Measurements from ENCODE around the gene SCNM1.

- TF ChIP-seq, protein P1, sequence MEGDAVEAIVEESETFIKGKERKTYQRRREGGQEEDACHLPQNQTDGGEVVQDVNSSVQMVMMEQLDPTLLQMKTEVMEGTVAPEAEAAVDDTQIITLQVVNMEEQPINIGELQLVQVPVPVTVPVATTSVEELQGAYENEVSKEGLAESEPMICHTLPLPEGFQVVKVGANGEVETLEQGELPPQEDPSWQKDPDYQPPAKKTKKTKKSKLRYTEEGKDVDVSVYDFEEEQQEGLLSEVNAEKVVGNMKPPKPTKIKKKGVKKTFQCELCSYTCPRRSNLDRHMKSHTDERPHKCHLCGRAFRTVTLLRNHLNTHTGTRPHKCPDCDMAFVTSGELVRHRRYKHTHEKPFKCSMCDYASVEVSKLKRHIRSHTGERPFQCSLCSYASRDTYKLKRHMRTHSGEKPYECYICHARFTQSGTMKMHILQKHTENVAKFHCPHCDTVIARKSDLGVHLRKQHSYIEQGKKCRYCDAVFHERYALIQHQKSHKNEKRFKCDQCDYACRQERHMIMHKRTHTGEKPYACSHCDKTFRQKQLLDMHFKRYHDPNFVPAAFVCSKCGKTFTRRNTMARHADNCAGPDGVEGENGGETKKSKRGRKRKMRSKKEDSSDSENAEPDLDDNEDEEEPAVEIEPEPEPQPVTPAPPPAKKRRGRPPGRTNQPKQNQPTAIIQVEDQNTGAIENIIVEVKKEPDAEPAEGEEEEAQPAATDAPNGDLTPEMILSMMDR (IDR thresholded peaks at IDR 0.05) = no peak
- TF ChIP-seq ZFX (IDR thresholded peaks at IDR 0.05; ENCODE audit: borderline replicate concordance) = no peak
Observed at GRCh38 chr1:151159373-151159772, 6.6 kb upstream of the SCNM1 start.

All from 22Rv1 (cell line).